NCI-H748 (cell line): Measurements from ENCODE around the gene ARID4B.
"Not testable (repeated sequence)": the region's sequence is repeated elsewhere in the genome, so short reads cannot be mapped to it uniquely, and the experiment has no call there.

Experiments used
- DNase-seq: peaks from one replicate; lab custom pipeline; 2025; ENCODE audit not compliant: unreplicated experiment; lab: John Stamatoyannopoulos, UW

Gene ARID4B

GRCh38 chr1:235161685-235162327 lies 166.2 kb downstream of the ARID4B start:
- DNase-seq, result peak; percentile 31

GRCh38 chr1:235160957-235161684 lies 166.9 kb downstream of the ARID4B start, which contains the start of gene RBM34:
RBM34 (minus strand) TSS chr1:235161250; CDS start chr1:235161226, 24 bp downstream.
- DNase-seq, result peak; percentile 86

DNA sequence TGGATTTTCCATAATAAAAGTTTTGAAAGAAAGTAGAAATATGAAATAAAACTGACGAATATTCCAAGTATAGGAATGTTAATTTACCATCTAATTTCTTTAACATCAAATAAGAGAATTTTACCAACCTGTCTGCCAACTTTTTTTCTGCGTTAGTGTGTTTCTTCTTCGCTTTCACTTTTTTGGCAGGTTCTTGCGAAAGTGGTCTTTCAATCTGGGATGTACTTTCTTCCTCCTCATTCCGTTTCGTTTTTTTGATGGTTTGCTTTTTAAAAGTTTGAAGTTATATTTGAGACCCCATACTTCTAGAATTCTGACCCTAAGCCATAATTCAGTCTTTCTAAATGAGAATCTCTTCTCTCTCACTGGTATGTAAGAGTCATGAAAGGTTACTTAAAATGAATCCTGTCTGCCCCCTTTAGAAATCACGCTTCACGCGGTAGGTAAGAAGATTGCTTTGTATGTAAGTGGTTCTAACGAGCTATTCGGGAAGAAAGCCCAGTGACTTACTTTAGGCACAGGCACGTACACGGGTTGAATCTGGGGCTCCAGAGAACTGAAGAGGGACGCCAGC lies 167.5 kb downstream of the ARID4B start:
- no peak for DNase-seq

DNA sequence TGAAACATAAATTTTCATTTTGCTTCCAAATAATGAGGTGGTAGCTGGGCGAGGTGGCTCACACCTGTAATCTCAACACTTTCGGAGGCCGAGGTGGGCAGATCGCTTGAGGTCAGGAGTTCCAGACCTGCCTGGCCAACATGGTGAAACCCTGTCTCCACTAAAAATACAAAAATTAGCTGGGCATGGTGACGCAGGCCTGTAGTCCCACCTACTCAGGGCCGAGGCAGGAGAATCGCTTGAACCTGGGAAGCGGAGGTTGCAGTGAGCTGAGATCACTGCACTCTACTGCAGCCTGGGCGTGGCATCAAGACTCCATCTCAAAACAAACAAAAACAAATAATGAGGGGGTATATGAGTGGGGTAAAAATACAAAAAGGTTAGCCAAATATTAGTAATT lies 168.0 kb downstream of the ARID4B start:
- not testable (repeated sequence) for DNase-seq

GRCh38 chr1:235159284-235159683 lies 168.7 kb downstream of the ARID4B start:
- not testable (repeated sequence) for DNase-seq

GRCh38 chr1:235158680-235159079 lies 169.3 kb downstream of the ARID4B start:
- DNase-seq, result no peak

DNA sequence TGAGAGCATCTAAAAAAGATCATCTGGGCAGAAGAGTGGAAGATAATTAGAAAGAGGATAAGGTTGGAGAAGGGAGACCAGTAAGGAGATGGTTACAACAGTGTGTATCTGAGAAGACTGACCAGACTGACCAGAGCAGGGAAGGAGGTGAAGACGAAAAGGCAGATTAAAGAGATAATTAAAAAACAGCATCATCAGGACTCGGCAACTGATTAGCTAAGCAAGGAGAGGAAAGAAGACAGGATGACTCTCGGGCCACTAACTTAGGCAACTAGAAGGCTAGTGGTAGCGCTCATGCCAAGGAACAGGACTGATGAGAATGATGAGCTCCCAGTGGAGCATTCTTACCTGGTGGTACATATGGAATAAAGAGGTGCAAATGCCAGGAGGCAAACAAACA lies 170.8 kb downstream of the ARID4B start:
- DNase-seq, result no peak

- no peak for DNase-seq
Measured at GRCh38 chr1:235156740-235157139, 171.2 kb downstream of the ARID4B start.

GRCh38 chr1:235156265-235156664 lies 171.7 kb downstream of the ARID4B start:
- no peak for DNase-seq

GRCh38 chr1:235152235-235152634 lies 175.7 kb downstream of the ARID4B start:
- DNase-seq, result no peak

DNA sequence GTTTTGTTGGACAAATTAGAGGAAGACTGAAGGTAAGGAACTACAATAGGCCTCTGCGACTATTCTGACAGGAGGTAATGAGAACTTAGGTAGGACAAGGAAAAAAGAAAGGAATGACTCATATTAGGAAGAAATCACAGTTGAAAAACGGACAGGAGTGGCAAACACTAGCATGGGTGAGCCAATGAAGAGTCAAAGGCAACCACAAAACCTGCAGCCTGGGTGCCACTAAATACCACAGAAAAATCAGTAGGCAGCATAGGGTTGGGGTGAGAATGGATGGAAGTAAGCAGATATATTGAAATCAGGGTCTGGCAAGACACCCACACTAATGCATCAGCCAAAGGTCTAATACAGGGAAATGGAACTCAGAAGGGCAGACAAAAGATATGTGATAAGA lies 176.9 kb downstream of the ARID4B start:
- no peak for DNase-seq

DNA sequence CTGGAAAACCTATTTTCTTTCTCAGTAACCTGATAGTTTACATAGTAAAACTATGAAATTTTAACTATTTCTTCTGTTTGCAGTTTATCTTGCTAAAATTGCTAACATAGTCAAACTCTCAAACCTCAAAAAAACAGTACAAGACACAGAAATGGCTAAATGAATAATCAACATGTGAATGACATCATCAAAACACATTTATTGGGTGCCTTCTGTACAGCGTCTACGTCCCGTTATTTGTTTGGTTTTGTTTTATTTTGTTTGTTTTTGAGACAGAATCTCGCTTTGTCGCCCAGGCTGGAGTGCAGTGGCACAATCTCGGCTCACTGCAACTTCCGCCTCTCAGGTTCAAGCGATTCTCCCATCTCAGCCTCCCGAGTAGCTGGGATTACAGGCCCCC lies 178.2 kb downstream of the ARID4B start:
- no peak for DNase-seq

- no peak for DNase-seq
Measured at GRCh38 chr1:235147269-235147668, 180.7 kb downstream of the ARID4B start.

DNA sequence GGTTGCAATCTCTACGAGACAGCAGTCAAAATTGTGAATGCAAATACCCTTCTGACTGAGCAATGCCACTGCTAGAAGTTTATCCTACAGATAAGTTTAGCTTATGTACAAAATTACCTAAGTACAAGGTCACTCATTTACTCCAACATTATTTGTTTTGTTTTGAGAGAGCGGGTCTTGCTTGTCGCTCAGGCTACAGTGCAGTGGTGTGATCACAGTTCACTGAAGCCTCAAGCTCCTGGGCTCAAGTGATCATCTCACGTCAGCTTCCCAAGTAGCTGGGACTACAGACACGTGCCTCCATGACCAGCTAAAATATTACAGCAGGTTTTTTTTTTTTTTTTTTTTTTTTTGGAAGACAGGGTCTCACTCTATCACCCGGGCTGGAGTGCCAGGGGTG lies 182.3 kb downstream of the ARID4B start:
- no peak for DNase-seq

GRCh38 chr1:235142991-235143390 lies 185.0 kb downstream of the ARID4B start:
- no peak for DNase-seq

DNA sequence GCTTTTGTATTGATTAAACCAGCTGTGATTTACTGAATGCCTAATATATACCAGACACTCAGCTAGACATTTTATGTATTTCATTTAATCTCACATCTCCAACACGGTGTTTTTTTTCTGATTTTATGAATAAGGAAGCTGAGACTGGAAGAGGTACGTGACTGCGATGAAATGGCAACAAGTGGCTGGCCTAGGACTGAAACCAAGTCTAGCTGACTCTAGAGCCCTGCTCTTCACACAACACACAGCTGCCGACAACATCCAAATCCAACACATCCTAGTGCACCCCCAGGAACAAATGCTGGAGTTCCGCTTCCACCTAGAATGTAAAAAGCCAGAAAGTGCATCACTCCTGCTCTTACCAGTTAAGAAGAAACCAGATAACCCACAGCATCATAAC lies 188.7 kb downstream of the ARID4B start:
- DNase-seq, result no peak

GRCh38 chr1:235138821-235139220 lies 189.2 kb downstream of the ARID4B start:
- no peak for DNase-seq

DNA sequence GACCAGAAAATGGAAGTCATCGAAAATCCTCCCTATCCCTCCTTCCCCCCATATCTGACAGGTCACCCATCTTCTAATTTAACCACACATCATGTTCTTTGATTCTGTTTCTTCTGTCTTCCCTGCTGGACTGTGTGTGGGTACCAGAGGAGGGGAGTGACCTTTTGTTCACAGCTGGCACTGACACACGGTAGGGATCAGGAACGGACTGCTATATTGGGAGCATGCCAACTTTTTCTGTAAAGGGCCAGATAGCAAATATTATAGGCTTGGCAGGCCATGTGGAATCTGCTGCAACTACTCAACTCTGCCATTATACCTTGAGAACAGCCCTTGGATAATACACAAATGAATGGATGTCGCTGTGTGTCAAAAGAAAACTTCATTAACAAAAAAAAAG lies 191.9 kb downstream of the ARID4B start:
- no peak for DNase-seq

- DNase-seq, result no peak
Measured at GRCh38 chr1:235134171-235134570, 193.8 kb downstream of the ARID4B start.

- no peak for DNase-seq
Measured at GRCh38 chr1:235133086-235133485, 194.9 kb downstream of the ARID4B start.

- no peak for DNase-seq
Measured at GRCh38 chr1:235131961-235132360, 196.0 kb downstream of the ARID4B start.

DNA sequence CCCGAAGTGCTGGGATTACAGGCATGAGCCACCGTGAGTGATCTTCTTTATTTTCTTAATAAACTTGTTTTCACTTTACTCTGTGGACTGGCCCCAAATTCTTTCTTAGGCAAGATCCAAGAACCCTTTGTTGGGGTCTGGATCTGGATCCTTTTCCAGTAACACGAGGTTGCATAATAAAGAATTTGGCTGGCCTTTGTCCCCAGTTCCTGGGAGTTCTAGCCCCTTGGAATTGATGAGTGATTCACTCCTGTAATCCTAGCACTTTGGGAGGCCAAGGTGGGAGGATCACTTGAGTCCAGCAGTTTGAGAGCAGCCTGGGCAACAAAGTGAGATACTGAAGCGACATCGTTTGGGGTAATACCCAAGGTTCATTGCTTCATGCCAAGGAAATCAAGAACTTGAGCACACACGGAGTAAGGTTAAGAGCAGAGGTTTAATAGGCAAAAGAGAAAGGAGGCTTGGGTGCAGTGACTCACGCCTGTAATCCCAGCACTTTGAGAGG lies 197.2 kb downstream of the ARID4B start:
- no peak for DNase-seq
